Measurements from ENCODE around the gene C16orf54.
"Not testable (repeated sequence)": the region's sequence is repeated elsewhere in the genome, so short reads cannot be mapped to it uniquely, and the experiment has no call there.

Gene C16orf54

GRCh38 chr16:29742683-29743275 is 3.0 kb downstream of the C16orf54 start:
- H3K27me3 ChIP-seq (ENCODE audit: control insufficient read depth in 1 of 2, insufficient read depth in 2 of 2, low read length in 2 of 2), result no peaks in the 10 kb centered on the region
- H3K9me3 ChIP-seq (ENCODE audit: control insufficient read depth in 1 of 2, low read length in 2 of 2), result no peaks in the 10 kb centered on the region
- no peak overlapping the region for H3K9ac ChIP-seq (ENCODE audit: low read depth in 1 of 2, low read length in 2 of 2)
- H3K4me3 ChIP-seq (ENCODE audit: low read depth in 1 of 2, low read length in 2 of 2), result no peak overlapping the region
- peaks cover 13 to 19% of the 10 kb centered on the region in 2 donors for H3K4me1 ChIP-seq (ENCODE audit: control insufficient read depth in 1 of 2, insufficient read depth in 2 of 2, low read length in 2 of 2)
- no peaks in the 10 kb centered on the region for H3K36me3 ChIP-seq (ENCODE audit: control insufficient read depth in 1 of 2, insufficient read depth in 2 of 2, low read length in 2 of 2)
- H3K27ac ChIP-seq (ENCODE audit: low read depth, low read length), result no peak overlapping the region

DNA sequence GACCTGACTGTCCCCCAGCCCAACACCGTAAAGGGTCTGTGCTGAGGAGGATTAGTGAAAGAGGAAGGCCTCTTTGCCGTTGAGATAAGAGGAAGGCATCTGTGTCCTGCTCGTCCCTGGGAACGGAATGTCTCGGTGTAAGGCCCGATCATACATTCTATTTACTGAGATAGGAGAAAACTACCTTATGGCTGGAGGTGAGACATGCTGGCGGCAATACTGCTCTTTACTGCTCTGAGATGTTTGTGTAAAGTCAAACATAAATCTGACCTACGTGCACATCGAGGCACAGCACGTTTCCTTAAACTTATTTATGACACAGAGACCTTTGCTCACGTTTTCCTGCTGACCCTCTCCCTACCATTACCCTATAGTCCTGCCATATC is 5.2 kb downstream of the C16orf54 start:
- not testable (repeated sequence) for H3K27ac ChIP-seq (ENCODE audit: low read depth, low read length); H3K9me3 ChIP-seq (ENCODE audit: control insufficient read depth in 1 of 2, low read length in 2 of 2); H3K4me3 ChIP-seq (ENCODE audit: low read depth in 1 of 2, low read length in 2 of 2); H3K27me3 ChIP-seq (ENCODE audit: control insufficient read depth in 1 of 2, insufficient read depth in 2 of 2, low read length in 2 of 2); H3K9ac ChIP-seq (ENCODE audit: low read depth in 1 of 2, low read length in 2 of 2); H3K36me3 ChIP-seq (ENCODE audit: control insufficient read depth in 1 of 2, insufficient read depth in 2 of 2, low read length in 2 of 2)
- peaks cover 18 to 31% of the 10 kb centered on the region in 2 donors for H3K4me1 ChIP-seq (ENCODE audit: control insufficient read depth in 1 of 2, insufficient read depth in 2 of 2, low read length in 2 of 2)

DNA sequence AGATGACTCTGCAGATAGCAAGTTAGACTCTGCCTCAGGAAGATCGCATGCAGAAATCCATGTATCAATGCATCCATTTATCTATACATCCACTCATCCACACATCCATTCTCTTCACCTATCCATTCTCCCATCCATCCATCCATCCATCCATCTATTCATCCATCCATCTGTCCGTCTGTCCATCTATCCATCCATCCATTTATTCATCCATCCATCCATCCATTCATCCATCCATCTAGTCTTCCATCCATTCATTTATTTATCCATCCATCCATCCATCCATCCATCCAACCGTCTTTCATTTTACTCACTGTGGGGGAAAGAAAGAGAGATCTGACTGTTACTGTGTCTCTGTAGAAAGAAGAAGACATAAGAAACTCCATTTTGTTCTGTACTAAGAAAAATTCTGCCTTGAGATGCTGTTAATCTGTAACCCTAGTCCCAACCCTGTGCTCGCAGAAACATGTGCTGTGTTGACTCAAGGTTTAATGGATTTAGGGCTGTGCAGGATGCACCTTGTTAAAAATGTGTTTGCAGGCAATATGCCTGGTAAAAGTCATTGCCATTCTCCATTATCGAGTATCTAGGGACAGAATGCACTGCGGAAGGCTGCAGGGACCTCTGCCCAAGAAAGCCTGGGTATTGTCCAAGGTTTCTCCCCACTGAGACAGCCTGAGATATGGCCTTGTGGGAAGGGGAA is 5.7 kb downstream of the C16orf54 start:
- H3K4me1 ChIP-seq (ENCODE audit: control insufficient read depth in 1 of 2, insufficient read depth in 2 of 2, low read length in 2 of 2), result peaks cover 18 to 31% of the 10 kb centered on the region in 2 donors
- not testable (repeated sequence) for H3K27me3 ChIP-seq (ENCODE audit: control insufficient read depth in 1 of 2, insufficient read depth in 2 of 2, low read length in 2 of 2); H3K4me3 ChIP-seq (ENCODE audit: low read depth in 1 of 2, low read length in 2 of 2); H3K27ac ChIP-seq (ENCODE audit: low read depth, low read length); H3K9ac ChIP-seq (ENCODE audit: low read depth in 1 of 2, low read length in 2 of 2); H3K9me3 ChIP-seq (ENCODE audit: control insufficient read depth in 1 of 2, low read length in 2 of 2); H3K36me3 ChIP-seq (ENCODE audit: control insufficient read depth in 1 of 2, insufficient read depth in 2 of 2, low read length in 2 of 2)

GRCh38 chr16:29738514-29738913 is 7.3 kb downstream of the C16orf54 start:
- Histone ChIP-seq H3K27ac (ENCODE audit: low read depth, low read length) (no peak overlapping the region), H3K36me3 (ENCODE audit: control insufficient read depth in 1 of 2, insufficient read depth in 2 of 2, low read length in 2 of 2) (no peaks in the 10 kb centered on the region), H3K4me1 (ENCODE audit: control insufficient read depth in 1 of 2, insufficient read depth in 2 of 2, low read length in 2 of 2) (peaks cover 18 to 31% of the 10 kb centered on the region in 2 donors), H3K27me3 (ENCODE audit: control insufficient read depth in 1 of 2, insufficient read depth in 2 of 2, low read length in 2 of 2) (no peaks in the 10 kb centered on the region), H3K9me3 (ENCODE audit: control insufficient read depth in 1 of 2, low read length in 2 of 2) (no peaks in the 10 kb centered on the region), H3K4me3 (ENCODE audit: low read depth in 1 of 2, low read length in 2 of 2) (no peak overlapping the region), H3K9ac (ENCODE audit: low read depth in 1 of 2, low read length in 2 of 2) (no peak overlapping the region)

GRCh38 chr16:29737713-29738112 is 8.1 kb downstream of the C16orf54 start:
- H3K9ac ChIP-seq (ENCODE audit: low read depth in 1 of 2, low read length in 2 of 2), result peak overlapping the region in 1 of 2 donors; percentile 16
- H3K36me3 ChIP-seq (ENCODE audit: control insufficient read depth in 1 of 2, insufficient read depth in 2 of 2, low read length in 2 of 2), result no peaks in the 10 kb centered on the region
- H3K4me3 ChIP-seq (ENCODE audit: low read depth in 1 of 2, low read length in 2 of 2), result no peak overlapping the region
- H3K27me3 ChIP-seq (ENCODE audit: control insufficient read depth in 1 of 2, insufficient read depth in 2 of 2, low read length in 2 of 2), result no peaks in the 10 kb centered on the region
- H3K4me1 ChIP-seq (ENCODE audit: control insufficient read depth in 1 of 2, insufficient read depth in 2 of 2, low read length in 2 of 2), result peaks cover 18 to 31% of the 10 kb centered on the region in 2 donors
- no peak overlapping the region for H3K27ac ChIP-seq (ENCODE audit: low read depth, low read length)
- no peaks in the 10 kb centered on the region for H3K9me3 ChIP-seq (ENCODE audit: control insufficient read depth in 1 of 2, low read length in 2 of 2)

DNA sequence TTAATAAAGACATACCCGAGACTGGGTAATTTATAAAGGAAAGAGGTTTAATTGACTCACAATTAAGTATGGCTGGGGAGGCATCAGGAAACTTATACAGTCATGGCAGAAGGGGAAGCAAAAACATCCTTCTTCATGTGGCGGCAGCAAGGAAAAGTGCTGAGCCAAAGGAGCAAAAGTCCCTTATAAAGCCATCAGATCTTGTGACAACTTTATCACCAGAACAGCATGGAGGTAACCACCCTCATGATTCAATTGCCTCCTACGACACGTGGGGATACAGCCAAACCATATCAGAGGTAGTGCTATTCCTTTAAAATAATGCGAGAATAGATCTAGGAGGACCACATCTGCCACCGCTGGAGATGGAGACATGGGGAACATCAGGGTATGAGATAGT is 9.0 kb downstream of the C16orf54 start:
- Histone ChIP-seq H3K36me3 (ENCODE audit: control insufficient read depth in 1 of 2, insufficient read depth in 2 of 2, low read length in 2 of 2) (no peaks in the 10 kb centered on the region), H3K4me1 (ENCODE audit: control insufficient read depth in 1 of 2, insufficient read depth in 2 of 2, low read length in 2 of 2) (peaks cover 18 to 31% of the 10 kb centered on the region in 2 donors), H3K27me3 (ENCODE audit: control insufficient read depth in 1 of 2, insufficient read depth in 2 of 2, low read length in 2 of 2) (no peaks in the 10 kb centered on the region), H3K9me3 (ENCODE audit: control insufficient read depth in 1 of 2, low read length in 2 of 2) (no peaks in the 10 kb centered on the region), H3K4me3 (ENCODE audit: low read depth in 1 of 2, low read length in 2 of 2) (no peak overlapping the region), H3K27ac (ENCODE audit: low read depth, low read length) (no peak overlapping the region), H3K9ac (ENCODE audit: low read depth in 1 of 2, low read length in 2 of 2) (no peak overlapping the region)

GRCh38 chr16:29736112-29736511 is 9.7 kb downstream of the C16orf54 start:
- H3K9ac ChIP-seq (ENCODE audit: low read depth in 1 of 2, low read length in 2 of 2), result no peak overlapping the region
- no peaks in the 10 kb centered on the region for H3K9me3 ChIP-seq (ENCODE audit: control insufficient read depth in 1 of 2, low read length in 2 of 2)
- H3K27me3 ChIP-seq (ENCODE audit: control insufficient read depth in 1 of 2, insufficient read depth in 2 of 2, low read length in 2 of 2), result no peaks in the 10 kb centered on the region
- no peak overlapping the region for H3K4me3 ChIP-seq (ENCODE audit: low read depth in 1 of 2, low read length in 2 of 2)
- no peaks in the 10 kb centered on the region for H3K36me3 ChIP-seq (ENCODE audit: control insufficient read depth in 1 of 2, insufficient read depth in 2 of 2, low read length in 2 of 2)
- no peak overlapping the region for H3K27ac ChIP-seq (ENCODE audit: low read depth, low read length)
- H3K4me1 ChIP-seq (ENCODE audit: control insufficient read depth in 1 of 2, insufficient read depth in 2 of 2, low read length in 2 of 2), result peaks cover 20 to 31% of the 10 kb centered on the region in 2 donors

DNA sequence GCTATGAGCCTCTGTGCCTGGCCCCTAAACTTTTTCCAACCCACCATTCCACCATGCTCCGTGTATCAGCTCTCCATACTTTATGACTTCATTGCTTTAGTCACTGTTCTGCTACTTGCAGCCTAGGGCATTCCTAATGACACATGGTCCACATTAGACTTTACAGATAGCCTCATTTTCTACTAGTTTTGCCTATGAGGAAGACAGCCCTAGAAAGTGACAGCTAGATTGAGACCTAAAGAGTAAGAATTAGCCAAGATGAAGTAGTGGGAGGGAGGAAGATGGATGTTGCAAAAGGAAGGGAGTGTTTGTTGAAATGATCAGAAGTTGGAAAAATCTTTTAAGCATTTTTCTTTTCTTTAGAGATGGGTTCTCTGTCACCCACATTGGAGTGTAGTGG is 11.0 kb downstream of the C16orf54 start:
- Histone ChIP-seq H3K4me3 (ENCODE audit: low read depth in 1 of 2, low read length in 2 of 2) (no peak overlapping the region), H3K9me3 (ENCODE audit: control insufficient read depth in 1 of 2, low read length in 2 of 2) (no peaks in the 10 kb centered on the region), H3K9ac (ENCODE audit: low read depth in 1 of 2, low read length in 2 of 2) (no peak overlapping the region), H3K36me3 (ENCODE audit: control insufficient read depth in 1 of 2, insufficient read depth in 2 of 2, low read length in 2 of 2) (no peaks in the 10 kb centered on the region), H3K4me1 (ENCODE audit: control insufficient read depth in 1 of 2, insufficient read depth in 2 of 2, low read length in 2 of 2) (peaks cover 22 to 24% of the 10 kb centered on the region in 2 donors), H3K27me3 (ENCODE audit: control insufficient read depth in 1 of 2, insufficient read depth in 2 of 2, low read length in 2 of 2) (no peaks in the 10 kb centered on the region), H3K27ac (ENCODE audit: low read depth, low read length) (no peak overlapping the region)

- H3K4me1 ChIP-seq (ENCODE audit: control insufficient read depth in 1 of 2, insufficient read depth in 2 of 2, low read length in 2 of 2), result peaks cover 9 to 11% of the 10 kb centered on the region in 2 donors
- H3K9ac ChIP-seq (ENCODE audit: low read depth in 1 of 2, low read length in 2 of 2); H3K27ac ChIP-seq (ENCODE audit: low read depth, low read length); H3K27me3 ChIP-seq (ENCODE audit: control insufficient read depth in 1 of 2, insufficient read depth in 2 of 2, low read length in 2 of 2); H3K4me3 ChIP-seq (ENCODE audit: low read depth in 1 of 2, low read length in 2 of 2); H3K9me3 ChIP-seq (ENCODE audit: control insufficient read depth in 1 of 2, low read length in 2 of 2); H3K36me3 ChIP-seq (ENCODE audit: control insufficient read depth in 1 of 2, insufficient read depth in 2 of 2, low read length in 2 of 2): not testable (repeated sequence)
These were observed 13.8 kb downstream of the C16orf54 start for GRCh38 chr16:29731768-29732601.

DNA sequence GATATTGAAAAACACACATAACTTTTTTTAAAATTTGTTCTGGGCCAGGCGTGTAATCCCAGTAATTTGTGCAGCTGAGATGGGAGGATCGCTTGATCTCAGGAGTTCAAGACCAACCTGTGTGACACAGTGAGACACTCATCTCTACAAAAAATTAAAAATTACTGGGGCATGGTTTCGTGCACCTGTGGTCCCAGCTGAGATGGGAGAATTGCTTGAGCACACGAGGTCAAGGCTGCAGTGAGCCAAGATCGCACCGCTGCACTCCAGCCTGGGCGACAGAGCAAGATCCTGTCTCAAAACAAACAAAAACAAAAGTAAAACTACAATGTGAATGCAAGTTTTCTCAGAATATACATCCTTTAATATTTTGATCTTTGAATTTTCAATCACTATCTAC is 15.1 kb downstream of the C16orf54 start:
- no peaks in the 10 kb centered on the region for H3K27me3 ChIP-seq (ENCODE audit: control insufficient read depth in 1 of 2, insufficient read depth in 2 of 2, low read length in 2 of 2)
- no peak overlapping the region for H3K9ac ChIP-seq (ENCODE audit: low read depth in 1 of 2, low read length in 2 of 2)
- H3K36me3 ChIP-seq (ENCODE audit: control insufficient read depth in 1 of 2, insufficient read depth in 2 of 2, low read length in 2 of 2), result no peaks in the 10 kb centered on the region
- no peaks in the 10 kb centered on the region for H3K9me3 ChIP-seq (ENCODE audit: control insufficient read depth in 1 of 2, low read length in 2 of 2)
- H3K27ac ChIP-seq (ENCODE audit: low read depth, low read length), result peak overlapping the region; percentile 70
- H3K4me1 ChIP-seq (ENCODE audit: control insufficient read depth in 1 of 2, insufficient read depth in 2 of 2, low read length in 2 of 2), result peaks cover 0 to 3% of the 10 kb centered on the region in 2 donors
- no peak overlapping the region for H3K4me3 ChIP-seq (ENCODE audit: low read depth in 1 of 2, low read length in 2 of 2)

Data from duodenal mucosa (tissue), 2 donors.